Activated T-helper 1 cell treated with Interleukin-2 at 50 U/mL for 16 hours (primary cell): ENCODE results near the gene CFAP100.

ENCODE experiments used
- DNase-seq: peaks from one replicate; pipeline ENCODE4 v3.0.0-alpha.2; 2020; ENCODE audit warnings: low read depth

The CFAP100 gene

GRCh38 chr3:126424039-126424717 lies 29.5 kb downstream of the CFAP100 start:
- DNase-seq, result no peak

- no peak for DNase-seq
Observed at GRCh38 chr3:126424751-126425150, 30.0 kb downstream of the CFAP100 start.

DNA sequence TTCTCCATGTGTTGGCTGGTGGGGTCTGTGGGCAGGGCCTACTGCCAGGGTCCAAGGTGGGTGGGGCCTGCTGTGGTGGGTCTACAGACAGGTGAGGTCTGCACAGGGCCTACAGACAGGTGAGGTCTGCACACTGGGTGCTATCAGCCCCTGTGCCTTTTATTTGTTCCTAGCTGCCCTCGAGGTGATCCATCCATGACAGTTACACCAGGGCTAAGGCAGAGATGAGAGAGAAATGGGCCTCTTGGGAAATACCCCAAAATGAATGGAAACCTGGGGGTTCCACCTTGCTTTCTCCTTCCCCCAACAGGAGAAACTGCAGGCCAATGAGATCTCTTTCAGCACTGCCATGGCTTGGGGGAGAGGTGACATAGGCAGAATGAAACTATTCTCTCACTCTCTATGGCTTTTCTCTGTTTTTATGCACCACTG lies 36.4 kb downstream of the CFAP100 start:
- no peak for DNase-seq

- DNase-seq, result no peak
Observed at GRCh38 chr3:126432361-126433104, 37.8 kb downstream of the CFAP100 start.

DNA sequence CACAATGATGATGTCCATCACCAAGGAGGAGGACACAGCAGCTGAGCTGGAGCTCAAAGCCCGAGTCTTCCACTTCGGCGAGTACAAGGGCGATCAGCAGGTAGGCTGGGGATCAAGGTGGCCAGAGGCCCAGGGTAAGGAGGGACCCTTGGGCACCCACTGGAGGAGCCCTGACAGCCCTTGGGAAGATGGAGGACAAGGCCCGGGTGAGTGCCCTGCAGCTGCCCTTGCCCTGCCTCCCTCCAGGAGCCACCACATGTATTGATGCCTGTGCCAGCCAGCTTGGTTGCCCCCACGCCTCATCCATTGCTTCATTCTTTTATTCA lies 38.4 kb downstream of the CFAP100 start:
- no peak for DNase-seq

DNA sequence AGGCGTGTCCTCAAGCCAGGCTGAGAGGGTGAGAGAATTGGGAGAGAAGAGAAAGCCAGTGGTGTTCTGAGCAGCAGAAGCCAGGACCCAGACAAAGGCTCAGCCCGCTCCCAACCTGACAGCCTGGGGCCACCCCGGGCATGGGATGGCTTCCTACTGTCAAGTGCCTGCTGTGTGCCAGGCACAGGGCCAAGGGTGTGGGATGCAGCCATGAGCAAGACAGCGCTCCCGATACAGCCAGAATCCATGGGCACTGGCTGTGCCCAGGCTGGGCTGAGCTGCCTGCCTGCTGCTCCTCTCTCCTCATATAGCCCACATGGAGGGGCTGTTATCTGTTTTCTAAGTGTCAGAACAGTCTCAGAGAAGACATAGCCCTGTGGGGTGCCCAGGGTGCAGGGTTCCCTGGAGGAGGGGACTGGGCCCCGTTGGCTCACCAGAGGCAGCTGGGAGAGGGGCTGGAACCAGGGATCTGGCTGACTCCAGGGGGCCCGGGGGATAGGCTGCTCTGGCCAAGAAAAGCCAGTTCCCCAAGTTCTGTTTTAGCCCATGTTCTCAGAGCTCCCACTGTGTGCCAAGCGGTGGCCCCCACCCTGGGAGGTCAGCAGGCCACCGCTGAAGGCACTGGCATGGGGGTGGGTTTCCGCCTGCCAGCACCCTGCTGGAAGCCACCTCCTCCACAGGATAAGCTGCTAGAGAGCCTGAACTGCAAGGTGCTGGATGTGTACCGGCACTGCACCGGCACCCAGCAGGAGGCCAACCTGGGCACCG lies 39.0 kb downstream of the CFAP100 start:
- no peak for DNase-seq

DNA sequence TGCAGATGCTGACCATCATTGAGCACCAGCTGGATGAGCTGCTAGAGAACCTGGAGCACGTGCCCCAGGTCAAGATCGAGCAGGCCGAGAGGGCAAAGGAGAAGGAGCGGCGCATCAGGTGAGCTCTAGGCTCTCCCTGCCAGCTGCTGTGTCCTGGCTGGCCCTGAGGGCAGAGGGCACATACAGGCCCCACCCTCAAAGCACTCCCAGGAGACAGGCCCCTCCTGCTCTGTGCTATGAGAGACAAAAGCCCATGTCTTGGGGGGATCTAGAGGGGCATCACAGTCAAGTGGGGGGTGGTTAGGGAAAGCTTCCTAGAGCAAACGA lies 39.5 kb downstream of the CFAP100 start:
- DNase-seq, result no peak

DNA sequence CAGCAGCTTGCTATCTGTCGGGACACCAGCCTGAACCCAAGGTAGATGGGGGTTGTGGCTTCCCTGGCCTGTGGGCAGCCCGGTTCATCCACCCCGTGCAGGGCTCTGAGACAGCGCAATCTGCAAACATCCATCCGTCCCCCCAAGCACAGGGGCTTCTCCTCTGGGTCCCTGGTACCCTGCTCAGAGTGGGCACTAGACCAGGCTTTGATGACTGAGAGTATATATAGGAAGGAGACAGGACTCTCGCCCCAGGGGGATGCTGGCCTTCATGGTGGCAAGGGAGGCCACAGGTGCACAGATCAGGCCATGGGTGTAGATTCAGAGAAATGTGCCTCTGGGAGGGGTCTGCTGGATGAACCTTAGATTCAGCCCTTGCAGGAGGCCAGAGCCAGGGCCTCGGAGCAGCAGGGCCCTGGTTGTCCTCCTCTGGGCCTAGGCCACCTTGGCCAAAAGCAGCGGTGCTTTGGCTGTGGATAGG lies 40.3 kb downstream of the CFAP100 start:
- no peak for DNase-seq

DNA sequence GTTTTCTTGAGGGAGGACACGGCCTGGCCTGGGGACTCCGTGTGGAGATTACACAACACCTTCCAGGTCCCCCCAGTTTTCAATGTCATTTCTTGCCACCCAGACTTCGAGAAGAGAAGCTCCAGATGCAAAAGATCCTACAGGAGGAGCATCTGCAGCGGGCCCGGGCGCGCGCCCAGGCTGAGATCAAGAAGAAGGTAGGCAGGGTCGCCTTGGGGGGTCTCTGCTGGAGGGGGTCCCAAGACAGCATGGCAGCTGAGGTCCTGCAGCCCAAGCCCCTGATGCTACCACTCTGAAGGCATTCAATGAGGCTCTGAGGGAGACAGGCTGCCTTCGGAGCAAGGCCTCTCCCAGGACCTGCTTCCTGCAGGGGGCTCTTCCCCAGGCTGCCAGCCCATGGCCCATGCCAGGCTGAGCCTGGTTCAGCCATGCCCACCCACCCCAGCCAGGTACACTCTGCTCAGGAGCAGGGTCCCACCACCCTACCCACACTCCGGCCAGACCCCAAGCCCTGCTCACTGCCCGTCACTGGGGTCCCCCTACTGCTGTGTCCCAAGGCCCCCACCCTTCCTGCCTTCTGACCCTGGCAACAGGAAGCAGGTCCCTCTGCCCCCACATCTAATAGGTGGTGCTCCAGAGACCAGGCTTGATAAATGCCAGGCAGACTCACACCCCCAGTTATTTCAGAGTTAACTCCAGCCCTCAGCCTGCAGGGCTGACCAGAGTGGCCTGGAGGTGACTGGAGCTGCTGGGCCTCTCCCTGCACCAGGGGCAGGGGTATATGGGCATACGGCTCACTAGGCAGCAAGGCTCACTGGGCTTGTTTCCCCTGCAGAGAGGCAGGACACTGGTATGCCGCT lies 41.0 kb downstream of the CFAP100 start:
- no peak for DNase-seq

GRCh38 chr3:126436826-126437717 lies 42.4 kb downstream of the CFAP100 start:
- DNase-seq, result no peak

DNA sequence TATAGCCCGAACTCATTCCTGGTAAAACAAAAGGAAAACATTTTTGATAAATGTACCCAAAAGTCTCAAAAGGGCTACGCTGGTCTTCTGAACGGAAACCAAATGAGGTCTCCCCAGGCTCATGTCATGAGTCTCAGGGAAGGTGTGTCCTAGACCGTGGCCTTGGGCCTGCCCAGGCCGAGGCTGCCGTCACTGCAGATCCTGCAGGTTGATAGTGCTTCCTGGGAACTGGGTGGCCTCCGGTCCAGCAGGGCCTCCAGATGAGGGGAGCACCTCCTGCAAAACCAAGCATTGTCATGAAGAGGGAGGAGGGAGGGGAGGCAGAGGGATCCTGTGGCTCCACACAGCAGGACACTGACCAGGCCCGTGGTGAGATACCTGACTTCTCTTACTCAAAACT lies 43.5 kb downstream of the CFAP100 start:
- DNase-seq, result no peak

DNA sequence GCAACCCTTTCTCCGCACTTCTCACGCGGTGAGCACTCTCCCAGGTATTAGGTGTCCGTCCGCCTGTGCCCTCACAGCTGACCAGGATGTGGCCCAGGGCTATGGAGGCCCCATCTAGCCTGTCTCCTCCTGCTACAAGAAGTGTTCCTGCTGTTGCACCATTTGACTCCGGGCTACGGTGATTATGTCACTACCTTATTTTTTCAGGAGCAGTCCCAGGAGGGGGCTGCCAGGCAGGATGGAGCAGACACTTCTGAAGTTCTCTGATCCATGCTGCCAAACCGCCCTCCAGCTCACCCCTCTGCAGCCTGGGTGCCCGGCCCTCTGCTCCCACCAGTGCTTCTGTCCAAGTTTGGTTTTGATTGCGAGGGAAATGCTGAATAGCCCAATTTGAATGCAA lies 44.0 kb downstream of the CFAP100 start:
- DNase-seq, result no peak

DNA sequence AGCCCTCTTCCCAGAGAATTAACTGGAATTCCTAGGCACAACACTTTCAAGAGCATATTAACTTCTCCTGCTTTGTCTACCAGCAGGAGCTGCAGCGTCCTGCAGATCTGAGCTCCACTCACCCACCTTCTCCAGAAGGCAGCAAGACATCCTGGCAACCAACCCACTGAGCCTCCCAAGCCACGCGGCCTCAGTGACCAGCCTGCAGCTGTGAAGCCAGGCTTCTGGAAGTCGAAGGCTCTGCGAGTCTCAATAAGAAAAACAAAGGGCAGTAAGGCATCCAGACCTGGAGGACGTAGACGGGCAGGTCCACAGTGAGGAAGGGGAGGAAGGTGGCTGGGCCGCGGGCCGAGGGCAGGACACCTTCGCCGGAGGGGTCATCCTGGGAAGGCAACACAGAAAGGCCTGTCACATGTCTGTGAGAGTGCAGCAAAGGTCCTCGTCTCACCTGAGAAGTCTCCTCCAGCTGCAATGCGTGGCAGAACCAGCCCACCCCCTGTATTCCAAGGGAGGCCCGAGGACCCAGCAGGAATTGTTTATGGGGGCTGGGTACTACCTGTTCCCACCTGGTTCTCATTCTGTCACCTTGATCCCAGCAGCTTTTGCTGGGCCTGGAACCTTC lies 44.7 kb downstream of the CFAP100 start:
- no peak for DNase-seq

DNA sequence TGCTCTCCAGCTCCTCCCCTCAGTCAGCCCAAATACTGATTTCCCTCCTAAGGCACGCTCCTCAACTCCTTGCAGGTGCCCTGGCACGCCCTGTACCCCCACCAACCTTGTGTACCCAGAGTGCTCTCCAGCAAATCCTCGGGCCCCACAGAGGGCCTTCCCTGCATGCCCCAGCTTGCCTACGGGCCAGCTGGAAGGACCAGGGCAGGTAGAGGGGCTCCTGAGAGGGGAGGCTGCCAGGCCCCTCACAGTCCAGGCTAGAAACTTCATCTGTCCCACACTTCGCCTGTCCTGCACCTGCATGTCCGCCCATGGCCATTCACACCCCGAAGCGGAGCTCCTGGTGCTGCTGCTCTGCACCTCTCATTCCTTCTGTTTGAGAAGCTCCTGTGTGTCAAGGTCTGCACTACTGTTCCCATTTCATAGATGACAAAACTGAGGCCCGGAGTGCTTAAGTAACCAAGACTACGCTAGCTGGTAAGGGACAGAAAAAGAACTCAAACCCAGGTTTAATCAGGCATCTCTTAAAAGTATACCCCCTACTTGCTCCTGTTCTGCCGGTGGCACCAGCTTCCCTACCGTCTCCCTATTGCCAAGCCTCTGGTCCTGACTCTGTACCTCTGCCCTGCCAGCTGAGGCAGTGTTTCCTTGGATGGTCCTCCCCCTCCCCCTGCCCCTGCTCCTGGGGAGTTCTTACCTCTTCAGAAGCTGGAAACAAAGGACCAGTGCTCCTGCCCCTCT lies 45.4 kb downstream of the CFAP100 start:
- no peak for DNase-seq

GRCh38 chr3:126440709-126440995 lies 45.9 kb downstream of the CFAP100 start:
- no peak for DNase-seq

DNA sequence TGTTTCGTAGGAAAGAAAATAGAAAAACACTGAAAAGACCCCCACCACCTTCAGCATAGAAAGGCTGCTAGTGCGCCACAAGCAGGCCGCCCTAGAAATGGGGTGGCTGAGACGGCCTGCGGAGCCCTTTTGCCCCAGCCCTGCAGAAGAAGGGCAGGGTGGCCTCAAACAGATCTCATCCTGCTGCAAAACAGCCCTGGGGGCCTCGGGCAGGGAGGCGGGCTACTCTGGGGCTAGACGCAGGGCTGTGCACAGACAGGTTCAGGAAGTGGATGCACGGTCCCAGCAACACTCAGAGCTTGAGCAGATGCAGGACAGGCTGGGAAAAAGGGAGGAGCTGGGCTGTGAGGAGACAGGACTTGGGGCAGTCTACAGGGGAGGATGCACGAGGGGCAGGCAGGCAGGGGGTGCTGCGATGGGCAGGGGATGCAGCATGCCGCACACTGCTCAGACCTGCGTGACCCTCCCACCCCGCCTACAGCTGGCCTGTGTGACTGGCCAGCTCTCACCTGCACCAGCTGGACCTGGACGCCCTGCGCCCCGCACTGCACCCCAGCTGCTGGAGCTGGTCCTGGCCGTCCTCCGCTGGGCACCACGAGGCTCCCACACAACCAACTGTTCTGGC lies 46.7 kb downstream of the CFAP100 start:
- DNase-seq, result no peak

GRCh38 chr3:126442094-126442855 lies 47.6 kb downstream of the CFAP100 start:
- DNase-seq, result no peak

- no peak for DNase-seq
Observed at GRCh38 chr3:126442856-126443242, 48.1 kb downstream of the CFAP100 start.

DNA sequence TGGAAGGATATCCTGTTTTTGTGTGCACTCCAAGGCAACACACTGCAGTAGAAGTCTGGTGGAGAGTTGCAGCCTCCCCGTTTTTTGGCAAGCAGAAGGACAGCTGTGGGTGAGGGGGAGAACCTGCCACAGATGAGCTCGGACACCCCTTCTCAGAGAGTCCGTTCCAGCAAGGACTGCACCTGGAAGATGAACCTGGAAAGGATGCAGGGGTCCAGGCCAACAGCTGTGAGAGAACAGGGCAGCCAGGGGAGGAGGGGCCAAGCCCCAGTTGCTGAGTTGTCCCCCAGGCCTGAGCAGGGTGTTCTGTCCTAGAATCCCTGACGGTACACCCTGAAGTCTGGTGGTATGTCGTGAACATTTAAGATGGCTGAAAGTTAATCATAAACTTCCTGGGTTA lies 50.8 kb downstream of the CFAP100 start:
- DNase-seq, result no peak
